Prostate gland (tissue), 2 donors: ENCODE results near the gene PRPSAP2. TPM values are rescaled to one million over a fixed set of nuclear protein-coding genes. Genes with fewer than 3 reads are reported as not detected.

ENCODE experiments used
- DNase-seq: peaks from one replicate; pipeline ENCODE4 v3.0.0-alpha.2; 2019; ENCODE audit warnings: low spot score
- H3K27ac ChIP-seq, 2 donors: fragments of 200-600 bp; sonication (generic); 2 replicates each; pipeline ENCODE4 v1.5.1; 2017 to 2019
- H3K27me3 ChIP-seq: fragments of 200-600 bp; sonication (generic); replicated peaks from 2 replicates; pipeline ENCODE4 v1.5.1; 2019; ENCODE audit not compliant: insufficient read depth
- H3K36me3 ChIP-seq, 2 donors: fragments of 200-600 bp; sonication (generic); 1 replicate in 1 of 2; 2 replicates in 1 of 2; pipeline versions ENCODE4 v1.5.1 to v1.8.1; 2017 to 2019
- H3K4me1 ChIP-seq: fragments of 200-600 bp; sonication (generic); replicated peaks from 2 replicates; pipeline ENCODE4 v1.5.1; 2019
- H3K4me3 ChIP-seq, 2 donors: fragments of 200-600 bp; sonication (generic); 2 replicates each; pipeline ENCODE4 v1.5.1; 2017 to 2019
- H3K9me3 ChIP-seq: fragments of 200-600 bp; sonication (generic); 2 replicates; pipeline ENCODE4 v1.5.1; 2017
- POLR2A ChIP-seq: fragments of 450-650 bp; IDR thresholded peaks from one replicate; pipeline ENCODE4 v1.6.1; 2016; ENCODE audit warnings: antibody characterized with exemption, mild to moderate bottlenecking
- POLR2AphosphoS5 ChIP-seq: sonication (generic); formaldehyde crosslinking; IDR thresholded peaks from one replicate; pipeline ENCODE4 v1.6.1; 2017; ENCODE audit warnings: antibody characterized with exemption
- WGBS: methylation state at CpG from one replicate; pipeline ENCODE4 v1.1.5; 2018; 5-methylcytosine and 5-hydroxymethylcytosine counted together
- intact Hi-C: fragments of 100-400 bp; cut with DNase I; formaldehyde crosslinking; loops from one replicate; pipeline ENCODE4 v1.14.2; 2022
- total RNA-seq, 2 donors: library from RNA; depleted of rRNA; stranded (reverse); fragments of >200 nt; gene quantifications; one replicate each; pipeline ENCODE4 v1.1.0, GENCODE V29; 2016
- TF ChIP-seq, protein P1 (sequence below), 4 experiments: fragments of 200-600 bp in 2 of 4; fragments of 450-650 bp in 2 of 4; sonication (generic) in 2 of 4; IDR thresholded peaks; 1 replicate in 3 of 4; 2 replicates in 1 of 4; pipeline ENCODE4 v1.5.1; 2016 to 2019; ENCODE audit warnings: antibody characterized with exemption in 4 of 4, mild to moderate bottlenecking in 2 of 4, moderate library complexity in 2 of 4

The PRPSAP2 gene
- total RNA-seq, 2 donors from 2014 or later = 30.6 to 35.0 TPM

DNA sequence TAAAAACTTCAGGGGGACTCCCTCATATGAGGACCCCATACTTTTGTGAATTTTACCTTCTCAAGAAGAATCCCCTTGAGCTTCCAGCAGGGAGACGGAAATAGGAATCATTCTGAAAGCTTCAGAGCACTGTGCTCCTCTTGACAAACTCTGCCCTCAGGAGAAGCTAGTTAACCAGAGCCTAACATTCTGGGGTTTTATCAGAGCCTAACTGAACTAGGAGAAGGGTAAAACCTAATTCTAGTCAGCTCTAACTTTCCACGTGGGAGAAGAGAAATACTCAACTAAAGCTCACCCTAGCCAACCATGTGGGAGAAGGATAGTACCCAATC is 80.7 kb downstream of the PRPSAP2 start:
- H3K27me3 ChIP-seq = no peaks in the 10 kb centered on the region
- no peak for DNase-seq
- no peak overlapping the region for H3K27ac ChIP-seq
- H3K9me3 ChIP-seq = no peaks in the 10 kb centered on the region
- WGBS = 75% methylated on average over 2 of the region's 2 CpGs
- H3K36me3 ChIP-seq = no peaks in the 10 kb centered on the region
- H3K4me3 ChIP-seq = no peak overlapping the region
- TF ChIP-seq POLR2A (no peak), POLR2AphosphoS5 (no peak)
- TF ChIP-seq, protein P1, sequence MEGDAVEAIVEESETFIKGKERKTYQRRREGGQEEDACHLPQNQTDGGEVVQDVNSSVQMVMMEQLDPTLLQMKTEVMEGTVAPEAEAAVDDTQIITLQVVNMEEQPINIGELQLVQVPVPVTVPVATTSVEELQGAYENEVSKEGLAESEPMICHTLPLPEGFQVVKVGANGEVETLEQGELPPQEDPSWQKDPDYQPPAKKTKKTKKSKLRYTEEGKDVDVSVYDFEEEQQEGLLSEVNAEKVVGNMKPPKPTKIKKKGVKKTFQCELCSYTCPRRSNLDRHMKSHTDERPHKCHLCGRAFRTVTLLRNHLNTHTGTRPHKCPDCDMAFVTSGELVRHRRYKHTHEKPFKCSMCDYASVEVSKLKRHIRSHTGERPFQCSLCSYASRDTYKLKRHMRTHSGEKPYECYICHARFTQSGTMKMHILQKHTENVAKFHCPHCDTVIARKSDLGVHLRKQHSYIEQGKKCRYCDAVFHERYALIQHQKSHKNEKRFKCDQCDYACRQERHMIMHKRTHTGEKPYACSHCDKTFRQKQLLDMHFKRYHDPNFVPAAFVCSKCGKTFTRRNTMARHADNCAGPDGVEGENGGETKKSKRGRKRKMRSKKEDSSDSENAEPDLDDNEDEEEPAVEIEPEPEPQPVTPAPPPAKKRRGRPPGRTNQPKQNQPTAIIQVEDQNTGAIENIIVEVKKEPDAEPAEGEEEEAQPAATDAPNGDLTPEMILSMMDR (IDR thresholded peaks at IDR 0.05) = no peak
- intact Hi-C loops = no loop called here
- no peaks in the 10 kb centered on the region for H3K4me1 ChIP-seq

DNA sequence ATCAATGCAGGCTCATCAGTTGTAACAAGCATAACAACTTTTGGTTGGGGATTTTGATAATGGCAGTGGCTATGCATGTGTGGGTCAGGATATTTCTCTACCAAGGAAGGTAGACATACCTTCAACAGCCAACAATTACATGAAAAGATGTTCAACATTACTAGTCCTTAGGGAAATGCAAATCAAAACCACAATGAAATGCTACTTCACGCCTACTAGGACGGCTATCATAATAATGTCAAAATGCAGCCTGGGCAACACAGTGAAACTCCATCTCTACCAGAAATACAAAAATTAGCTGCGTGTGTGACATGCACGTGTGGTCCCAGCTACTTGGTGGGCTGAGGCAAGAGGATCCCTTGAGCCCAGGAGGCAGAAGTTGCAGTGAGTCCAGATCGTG is 86.7 kb downstream of the PRPSAP2 start:
- Histone ChIP-seq H3K4me1 (no peaks in the 10 kb centered on the region), H3K27me3 (no peaks in the 10 kb centered on the region), H3K4me3 (no peak overlapping the region), H3K9me3 (no peaks in the 10 kb centered on the region), H3K36me3 (no peaks in the 10 kb centered on the region), H3K27ac (no peak overlapping the region)
- DNase-seq = no peak
- TF ChIP-seq, protein P1 (IDR thresholded peaks at IDR 0.05) = no peak
- no peak for TF ChIP-seq POLR2AphosphoS5
- TF ChIP-seq POLR2A = no peak
- intact Hi-C loops = no loop called here
- 79% methylated on average over 5 of the region's 5 CpGs for WGBS

DNA sequence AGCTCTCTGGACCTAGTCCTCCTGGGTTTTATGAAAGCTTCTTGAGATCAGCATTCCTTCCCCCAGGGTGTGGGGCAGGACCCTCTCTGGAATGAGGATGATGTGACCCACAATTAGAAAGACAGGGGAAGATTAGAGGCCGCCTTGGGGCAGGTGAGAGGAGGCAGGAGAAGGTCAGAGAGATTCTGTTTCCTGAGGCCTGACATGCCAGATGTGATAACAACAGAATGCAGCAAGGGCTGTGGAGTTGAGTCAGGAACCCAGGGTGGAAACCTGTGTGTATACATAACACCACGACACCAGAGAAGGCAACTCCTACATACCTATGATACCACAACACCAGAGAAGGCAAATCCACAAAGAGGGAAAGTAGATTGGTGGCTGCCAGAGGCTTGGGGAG is 88.6 kb downstream of the PRPSAP2 start:
- Histone ChIP-seq H3K4me3 (no peak overlapping the region), H3K27ac (no peak overlapping the region), H3K4me1 (no peaks in the 10 kb centered on the region), H3K27me3 (no peaks in the 10 kb centered on the region), H3K9me3 (no peaks in the 10 kb centered on the region), H3K36me3 (no peaks in the 10 kb centered on the region)
- no peak for DNase-seq
- TF ChIP-seq, protein P1 (IDR thresholded peaks at IDR 0.05) = no peak
- TF ChIP-seq POLR2AphosphoS5 = no peak
- no peak for TF ChIP-seq POLR2A
- WGBS = 57% methylated on average over 2 of the region's 2 CpGs
- intact Hi-C loops = no loop called here

DNA sequence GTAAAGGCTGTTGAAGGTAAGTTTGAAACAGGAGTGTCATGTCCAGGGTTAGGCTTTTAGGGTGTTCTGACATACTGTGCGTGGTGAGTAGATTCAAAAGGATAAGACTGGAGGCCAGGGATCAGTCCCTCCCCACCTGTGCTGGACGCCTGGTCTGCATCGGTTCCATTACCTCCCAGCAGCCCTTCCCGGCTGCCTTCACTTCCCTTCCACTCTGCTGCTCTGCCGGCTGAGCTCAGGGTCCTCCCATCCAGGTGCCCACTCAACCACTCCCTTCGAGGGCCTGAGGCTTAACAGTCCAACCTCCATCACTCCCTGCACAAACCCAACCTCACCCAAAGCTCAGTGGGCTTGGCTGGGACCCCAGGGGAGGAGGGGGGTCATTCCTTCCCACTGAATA is 89.9 kb downstream of the PRPSAP2 start:
- TF ChIP-seq POLR2AphosphoS5 (no peak), POLR2A (no peak)
- TF ChIP-seq, protein P1 (IDR thresholded peaks at IDR 0.05) = no peak
- 83% methylated on average over 6 of the region's 6 CpGs for WGBS
- intact Hi-C loops = no loop called here

DNA sequence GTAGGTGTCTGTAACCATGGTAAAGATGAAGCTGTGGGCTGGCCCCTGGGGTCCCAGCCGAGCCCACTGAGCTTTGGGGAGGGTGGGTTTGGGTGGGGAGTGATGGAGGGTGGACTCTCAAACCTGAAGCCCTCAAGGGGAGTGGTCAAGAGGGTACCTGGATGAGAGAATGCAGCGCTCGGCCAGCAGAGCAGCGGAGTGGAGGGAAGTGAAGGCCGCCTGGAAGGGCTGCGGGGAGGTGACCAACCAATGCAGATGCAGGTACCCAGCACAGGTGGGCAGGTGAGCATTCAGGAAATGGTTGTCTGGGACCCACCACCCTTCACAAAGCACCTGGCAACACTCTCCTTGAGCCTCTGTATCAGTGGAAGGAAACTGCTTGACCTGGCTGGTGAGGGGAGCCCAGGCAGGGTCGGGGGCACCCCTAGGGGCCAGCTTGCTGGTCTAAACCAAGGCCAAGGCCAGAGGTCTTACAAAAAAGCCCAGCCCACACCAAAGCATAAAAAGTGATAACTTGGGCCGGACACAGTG is 90.6 kb downstream of the PRPSAP2 start:
- no peak for TF ChIP-seq POLR2A
- TF ChIP-seq, protein P1 (IDR thresholded peaks at IDR 0.05) = no peak
- no peak for TF ChIP-seq POLR2AphosphoS5
- H3K36me3 ChIP-seq = no peaks in the 10 kb centered on the region
- no peaks in the 10 kb centered on the region for H3K27me3 ChIP-seq
- 83% methylated on average over 8 of the region's 8 CpGs for WGBS
- no peak for DNase-seq
- no peak overlapping the region for H3K4me3 ChIP-seq
- H3K9me3 ChIP-seq = no peaks in the 10 kb centered on the region
- intact Hi-C loops = no loop called here
- H3K27ac ChIP-seq = no peak overlapping the region
- no peaks in the 10 kb centered on the region for H3K4me1 ChIP-seq

More for the DNA sequence above, 89.9 kb downstream of the PRPSAP2 start:
- Histone ChIP-seq H3K4me1 (no peaks in the 10 kb centered on the region), H3K9me3 (no peaks in the 10 kb centered on the region), H3K27me3 (no peaks in the 10 kb centered on the region), H3K4me3 (no peak overlapping the region), H3K27ac (no peak overlapping the region), H3K36me3 (no peaks in the 10 kb centered on the region)
- no peak for DNase-seq
